Keratinocyte (primary cell): Measurements from ENCODE around the gene BCAS1.

Source experiments
- EZH2 ChIP-seq: IDR thresholded peaks from one replicate; pipeline ENCODE4 v1.6.1; 2012; ENCODE audit warnings: inconsistent platforms, mild to moderate bottlenecking, low read length, moderate library complexity
- TF ChIP-seq, protein P1 (sequence below), 3 experiments: IDR thresholded peaks in 1 of 3; conservative IDR thresholded peaks in 1 of 3; optimal IDR thresholded peaks in 1 of 3; 2 replicates in 2 of 3; 3 replicates in 1 of 3; pipeline versions ENCODE3 to v1.5.1; 2011; ENCODE audit warnings: low read length in 3 of 3, mild to moderate bottlenecking in 3 of 3, moderate library complexity in 2 of 3, control low read depth in 1 of 3, inconsistent platforms in 1 of 3; ENCODE audit not compliant: insufficient read depth in 2 of 3; ENCODE audit errors: extremely low read depth in 1 of 3

DNA sequence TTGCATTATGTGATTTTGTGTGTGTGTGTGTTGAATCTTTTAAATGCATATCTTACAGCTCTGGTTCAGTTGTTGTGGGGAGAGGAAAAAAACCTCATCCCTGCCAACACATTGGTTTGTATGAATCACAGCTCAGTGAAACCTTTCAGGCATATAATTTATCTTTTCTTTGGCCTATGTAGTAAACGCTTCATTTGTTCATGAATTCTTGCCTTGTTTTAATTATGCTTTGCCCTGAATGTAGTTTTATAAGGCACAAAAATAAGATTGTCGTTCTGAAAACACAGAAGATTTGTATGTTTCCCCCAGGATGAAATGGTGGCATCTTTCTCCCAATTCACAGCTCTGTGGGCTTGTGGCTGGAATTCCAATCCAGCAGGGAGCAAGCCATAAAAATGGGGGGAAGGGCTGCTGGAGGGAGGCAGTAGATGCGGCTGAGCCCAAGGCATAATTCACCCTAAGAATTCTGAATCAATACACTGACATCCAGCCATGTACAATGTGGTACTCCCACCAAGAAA, 45.1 kb downstream of the BCAS1 start:
- TF ChIP-seq, protein P1, sequence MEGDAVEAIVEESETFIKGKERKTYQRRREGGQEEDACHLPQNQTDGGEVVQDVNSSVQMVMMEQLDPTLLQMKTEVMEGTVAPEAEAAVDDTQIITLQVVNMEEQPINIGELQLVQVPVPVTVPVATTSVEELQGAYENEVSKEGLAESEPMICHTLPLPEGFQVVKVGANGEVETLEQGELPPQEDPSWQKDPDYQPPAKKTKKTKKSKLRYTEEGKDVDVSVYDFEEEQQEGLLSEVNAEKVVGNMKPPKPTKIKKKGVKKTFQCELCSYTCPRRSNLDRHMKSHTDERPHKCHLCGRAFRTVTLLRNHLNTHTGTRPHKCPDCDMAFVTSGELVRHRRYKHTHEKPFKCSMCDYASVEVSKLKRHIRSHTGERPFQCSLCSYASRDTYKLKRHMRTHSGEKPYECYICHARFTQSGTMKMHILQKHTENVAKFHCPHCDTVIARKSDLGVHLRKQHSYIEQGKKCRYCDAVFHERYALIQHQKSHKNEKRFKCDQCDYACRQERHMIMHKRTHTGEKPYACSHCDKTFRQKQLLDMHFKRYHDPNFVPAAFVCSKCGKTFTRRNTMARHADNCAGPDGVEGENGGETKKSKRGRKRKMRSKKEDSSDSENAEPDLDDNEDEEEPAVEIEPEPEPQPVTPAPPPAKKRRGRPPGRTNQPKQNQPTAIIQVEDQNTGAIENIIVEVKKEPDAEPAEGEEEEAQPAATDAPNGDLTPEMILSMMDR (optimal IDR thresholded peaks at IDR 0.05 in 1 of 3, IDR thresholded peaks at IDR 0.05 in 1 of 3, conservative IDR thresholded peaks at IDR 0.05 in 1 of 3; ENCODE audit: extremely low read depth in 1 of 3, insufficient read depth in 2 of 3, low read length in 3 of 3): no peak
- TF ChIP-seq EZH2: no peak
